ENCODE measurements around the gene ZNF284. TPM values are rescaled to one million over a fixed set of nuclear protein-coding genes. Genes with fewer than 3 reads are reported as not detected.

Gene ZNF284
- total and polyA plus RNA-seq, 5 donors from 2014 or later = 0.56 to 2.3 (median 0.63) TPM

GRCh38 chr19:44072543-44073401 lies 813 bp downstream of the ZNF284 start:
- Mint-ChIP-seq H3K4me1 (peaks cover 14 to 32% (median 26%) of the 10 kb centered on the region in 4 donors), H3K36me3 (peaks cover 23% of the 10 kb centered on the region), H3K9me3 (peaks cover 8 to 32% (median 16%) of the 10 kb centered on the region in 7 donors), H3K4me3 (peak overlapping the region; percentile 89 to 98 (median 95)), H3K27me3 (peaks cover 14% of the 10 kb centered on the region), H3K27ac (peak overlapping the region; percentile 52 to 93 (median 83))
- Histone ChIP-seq H3K27ac (ENCODE audit: insufficient read depth, low read length, poor library complexity, severe bottlenecking) (peak overlapping the region; percentile 35), H3K9me3 (ENCODE audit: control insufficient read depth in 2 of 2, low read length in 2 of 2) (peaks cover 9 to 15% of the 10 kb centered on the region in 2 experiments), H3K27me3 (ENCODE audit: control insufficient read depth, insufficient read depth, low read length) (no peaks in the 10 kb centered on the region), H3K4me3 (ENCODE audit: low read depth, low read length) (peak overlapping the region; percentile 84), H3K36me3 (ENCODE audit: control insufficient read depth, insufficient read depth, low read length) (no peaks in the 10 kb centered on the region), H3K4me1 (ENCODE audit: control insufficient read depth, insufficient read depth, low read length, poor library complexity, severe bottlenecking) (peaks cover 18% of the 10 kb centered on the region)
- ATAC-seq (ENCODE audit: low read depth in 2 of 2) (no peak), DNase-seq (peak in 1 of 3 donors; percentile 7)

GRCh38 chr19:44076325-44076724 lies 4.4 kb downstream of the ZNF284 start:
- DNase-seq (no peak), ATAC-seq (ENCODE audit: low read depth in 2 of 2) (no peak)
- Mint-ChIP-seq H3K4me3 (peak overlapping the region in 1 of 4 donors; percentile 67), H3K4me1 (peaks cover 12 to 27% (median 23%) of the 10 kb centered on the region in 4 donors), H3K9me3 (peaks cover 0 to 7% (median 4%) of the 10 kb centered on the region in 7 donors), H3K27ac (no peak overlapping the region), H3K36me3 (peaks cover 30% of the 10 kb centered on the region), H3K27me3 (peaks cover 10% of the 10 kb centered on the region)
- Histone ChIP-seq H3K9me3 (ENCODE audit: control insufficient read depth in 2 of 2, low read length in 2 of 2) (no peaks in the 10 kb centered on the region), H3K4me3 (ENCODE audit: low read depth, low read length) (no peak overlapping the region), H3K27ac (ENCODE audit: insufficient read depth, low read length, poor library complexity, severe bottlenecking) (no peak overlapping the region), H3K4me1 (ENCODE audit: control insufficient read depth, insufficient read depth, low read length, poor library complexity, severe bottlenecking) (peaks cover 17% of the 10 kb centered on the region), H3K36me3 (ENCODE audit: control insufficient read depth, insufficient read depth, low read length) (peaks cover 3% of the 10 kb centered on the region), H3K27me3 (ENCODE audit: control insufficient read depth, insufficient read depth, low read length) (no peaks in the 10 kb centered on the region)

- H3K9me3 Mint-ChIP-seq = peaks cover 0 to 3% (median 0%) of the 10 kb centered on the region in 7 donors
- peak overlapping the region in 2 of 4 donors; percentile 66 to 88 for H3K4me3 Mint-ChIP-seq
- peaks cover 9 to 20% (median 10%) of the 10 kb centered on the region in 4 donors for H3K4me1 Mint-ChIP-seq
- Histone ChIP-seq H3K9me3 (ENCODE audit: control insufficient read depth in 2 of 2, low read length in 2 of 2) (no peaks in the 10 kb centered on the region), H3K4me1 (ENCODE audit: control insufficient read depth, insufficient read depth, low read length, poor library complexity, severe bottlenecking) (peaks cover 14% of the 10 kb centered on the region), H3K36me3 (ENCODE audit: control insufficient read depth, insufficient read depth, low read length) (peaks cover 8% of the 10 kb centered on the region), H3K4me3 (ENCODE audit: low read depth, low read length) (no peak overlapping the region), H3K27me3 (ENCODE audit: control insufficient read depth, insufficient read depth, low read length) (no peaks in the 10 kb centered on the region), H3K27ac (ENCODE audit: insufficient read depth, low read length, poor library complexity, severe bottlenecking) (no peak overlapping the region)
- no peaks in the 10 kb centered on the region for H3K27me3 Mint-ChIP-seq
- H3K27ac Mint-ChIP-seq = peak overlapping the region in 1 of 3 donors; percentile 44
- DNase-seq (no peak), ATAC-seq (ENCODE audit: low read depth in 2 of 2) (no peak)
- H3K36me3 Mint-ChIP-seq = peaks cover 20% of the 10 kb centered on the region
Measured at GRCh38 chr19:44092108-44092507, 20.1 kb downstream of the ZNF284 start.

GRCh38 chr19:44093931-44094765 lies 22.2 kb downstream of the ZNF284 start, which contains the start of gene ZNF224:
TSS of gene ZNF224 (plus strand) at chr19:44094361. CDS start at chr19:44097874, 3,513 bp downstream.
- Mint-ChIP-seq H3K27me3 (no peaks in the 10 kb centered on the region), H3K4me3 (peak within 1 kb of the TSS; percentile 88 to 97 (median 96)), H3K9me3 (peaks cover 0 to 4% (median 2%) of the 10 kb centered on the region in 7 donors), H3K4me1 (peaks cover 9 to 31% (median 12%) of the 10 kb centered on the region in 4 donors), H3K36me3 (peaks cover 30% of the 10 kb centered on the region), H3K27ac (peak within 1 kb of the TSS; percentile 79 to 90 (median 84))
- ATAC-seq (ENCODE audit: low read depth in 2 of 2) = peak; percentile 84 to 86
- Histone ChIP-seq H3K4me1 (ENCODE audit: control insufficient read depth, insufficient read depth, low read length, poor library complexity, severe bottlenecking) (peaks cover 14% of the 10 kb centered on the region), H3K27ac (ENCODE audit: insufficient read depth, low read length, poor library complexity, severe bottlenecking) (peak within 1 kb of the TSS; percentile 60), H3K36me3 (ENCODE audit: control insufficient read depth, insufficient read depth, low read length) (peaks cover 28% of the 10 kb centered on the region), H3K4me3 (ENCODE audit: low read depth, low read length) (peak within 1 kb of the TSS; percentile 92), H3K27me3 (ENCODE audit: control insufficient read depth, insufficient read depth, low read length) (no peaks in the 10 kb centered on the region), H3K9me3 (ENCODE audit: control insufficient read depth in 2 of 2, low read length in 2 of 2) (peaks cover 0 to 3% of the 10 kb centered on the region in 2 experiments)
- DNase-seq = peak; percentile 73 to 92 (median 73)

GRCh38 chr19:44107751-44108150 lies 35.8 kb downstream of the ZNF284 start:
- H3K4me3 Mint-ChIP-seq = no peak overlapping the region
- Histone ChIP-seq H3K27ac (ENCODE audit: insufficient read depth, low read length, poor library complexity, severe bottlenecking) (no peak overlapping the region), H3K4me1 (ENCODE audit: control insufficient read depth, insufficient read depth, low read length, poor library complexity, severe bottlenecking) (peaks cover 10% of the 10 kb centered on the region), H3K36me3 (ENCODE audit: control insufficient read depth, insufficient read depth, low read length) (peaks cover 37% of the 10 kb centered on the region), H3K27me3 (ENCODE audit: control insufficient read depth, insufficient read depth, low read length) (no peaks in the 10 kb centered on the region), H3K4me3 (ENCODE audit: low read depth, low read length) (peak overlapping the region; percentile 22), H3K9me3 (ENCODE audit: control insufficient read depth in 2 of 2, low read length in 2 of 2) (peaks cover 65 to 85% of the 10 kb centered on the region in 2 experiments)
- H3K4me1 Mint-ChIP-seq = peaks cover 0 to 11% (median 7%) of the 10 kb centered on the region in 4 donors
- peaks cover 42% of the 10 kb centered on the region for H3K36me3 Mint-ChIP-seq
- peaks cover 0 to 75% (median 35%) of the 10 kb centered on the region in 7 donors for H3K9me3 Mint-ChIP-seq
- no peaks in the 10 kb centered on the region for H3K27me3 Mint-ChIP-seq
- no peak for DNase-seq
- ATAC-seq (ENCODE audit: low read depth in 2 of 2) = no peak
- H3K27ac Mint-ChIP-seq = no peak overlapping the region

GRCh38 chr19:44109458-44109857 lies 37.5 kb downstream of the ZNF284 start:
- no peak for DNase-seq
- H3K9me3 ChIP-seq (ENCODE audit: control insufficient read depth in 2 of 2, low read length in 2 of 2) = peaks cover 52 to 74% of the 10 kb centered on the region in 2 experiments
- H3K27ac ChIP-seq (ENCODE audit: insufficient read depth, low read length, poor library complexity, severe bottlenecking) = no peak overlapping the region
- Mint-ChIP-seq H3K36me3 (peaks cover 26% of the 10 kb centered on the region), H3K9me3 (peaks cover 0 to 64% (median 25%) of the 10 kb centered on the region in 7 donors), H3K27me3 (no peaks in the 10 kb centered on the region), H3K27ac (no peak overlapping the region), H3K4me1 (peaks cover 4 to 22% (median 16%) of the 10 kb centered on the region in 4 donors), H3K4me3 (peak overlapping the region in 1 of 4 donors; percentile 35)
- H3K4me3 ChIP-seq (ENCODE audit: low read depth, low read length) = no peak overlapping the region
- no peaks in the 10 kb centered on the region for H3K27me3 ChIP-seq (ENCODE audit: control insufficient read depth, insufficient read depth, low read length)
- no peak for ATAC-seq (ENCODE audit: low read depth in 2 of 2)
- H3K36me3 ChIP-seq (ENCODE audit: control insufficient read depth, insufficient read depth, low read length) = peaks cover 21% of the 10 kb centered on the region
- peaks cover 22% of the 10 kb centered on the region for H3K4me1 ChIP-seq (ENCODE audit: control insufficient read depth, insufficient read depth, low read length, poor library complexity, severe bottlenecking)

- Histone ChIP-seq H3K9me3 (ENCODE audit: control insufficient read depth in 2 of 2, low read length in 2 of 2) (peaks cover 36 to 52% of the 10 kb centered on the region in 2 experiments), H3K36me3 (ENCODE audit: control insufficient read depth, insufficient read depth, low read length) (peaks cover 8% of the 10 kb centered on the region), H3K4me1 (ENCODE audit: control insufficient read depth, insufficient read depth, low read length, poor library complexity, severe bottlenecking) (peaks cover 27% of the 10 kb centered on the region), H3K4me3 (ENCODE audit: low read depth, low read length) (peak overlapping the region; percentile 98), H3K27me3 (ENCODE audit: control insufficient read depth, insufficient read depth, low read length) (no peaks in the 10 kb centered on the region), H3K27ac (ENCODE audit: insufficient read depth, low read length, poor library complexity, severe bottlenecking) (no peak overlapping the region)
- H3K9me3 Mint-ChIP-seq = peaks cover 0 to 44% (median 18%) of the 10 kb centered on the region in 7 donors
- DNase-seq (peak in 1 of 3 donors; percentile 15), ATAC-seq (ENCODE audit: low read depth in 2 of 2) (no peak)
- peaks cover 20% of the 10 kb centered on the region for H3K36me3 Mint-ChIP-seq
- no peak overlapping the region for H3K27ac Mint-ChIP-seq
- H3K4me1 Mint-ChIP-seq = peaks cover 13 to 36% (median 25%) of the 10 kb centered on the region in 4 donors
- peak overlapping the region; percentile 99 to 100 (median 99) for H3K4me3 Mint-ChIP-seq
- H3K27me3 Mint-ChIP-seq = no peaks in the 10 kb centered on the region
Measured at GRCh38 chr19:44111910-44112463, 40.0 kb downstream of the ZNF284 start.

All from CD4-positive, CD25-positive, alpha-beta regulatory T cell (primary cell).